DOHH2 (cell line): ENCODE measurements around the gene HIPK1.

Experiments
- H3F3A ChIP-seq: fragments of 200-600 bp; sonication (generic), shearing (Covaris generic); 2 replicates; pipeline ENCODE4 v1.6.0; 2016; ENCODE audit warnings: antibody characterized with exemption, mild to moderate bottlenecking; ENCODE audit not compliant: control insufficient read depth, insufficient read depth
- H3K27ac ChIP-seq: fragments of 200-600 bp; sonication (generic); 2 replicates; pipeline ENCODE4 v1.5.1; 2014; ENCODE audit warnings: low read depth, mild to moderate bottlenecking, low read length, moderate library complexity
- H3K27me3 ChIP-seq: fragments of 200-600 bp; sonication (generic); 2 replicates; pipeline ENCODE4 v1.6.1; 2014; ENCODE audit warnings: mild to moderate bottlenecking, low read length, mixed read lengths; ENCODE audit not compliant: control insufficient read depth
- H3K36me3 ChIP-seq: fragments of 200-600 bp; sonication (generic); 2 replicates; pipeline ENCODE4 v1.6.1; 2014; ENCODE audit warnings: mild to moderate bottlenecking, low read length, moderate library complexity, mixed read lengths; ENCODE audit not compliant: control insufficient read depth
- H3K4me1 ChIP-seq: fragments of 200-600 bp; sonication (generic); 2 replicates; pipeline ENCODE4 v1.6.1; 2014; ENCODE audit warnings: mild to moderate bottlenecking, low read length, mixed read lengths; ENCODE audit not compliant: control insufficient read depth
- H3K4me2 ChIP-seq: fragments of 200-600 bp; sonication (generic); 2 replicates; pipeline ENCODE4 v1.6.0; 2014; ENCODE audit warnings: mild to moderate bottlenecking, low read length, moderate library complexity
- H3K4me3 ChIP-seq: fragments of 200-600 bp; sonication (generic); 2 replicates; pipeline ENCODE4 v1.5.1; 2014; ENCODE audit warnings: mild to moderate bottlenecking, low read length, mixed read lengths
- H3K79me2 ChIP-seq: fragments of 200-600 bp; sonication (generic); 2 replicates; pipeline ENCODE4 v1.6.1; 2014; ENCODE audit warnings: mild to moderate bottlenecking, low read length, mixed read lengths; ENCODE audit not compliant: control insufficient read depth
- H3K9me2 ChIP-seq: fragments of 200-600 bp; sonication (generic); replicated peaks from 2 replicates; pipeline ENCODE4 v1.6.1; 2014; ENCODE audit warnings: mild to moderate bottlenecking, low read length, mixed read lengths; ENCODE audit not compliant: control insufficient read depth
- H3K9me3 ChIP-seq: fragments of 200-600 bp; sonication (generic); 2 replicates; pipeline ENCODE4 v1.6.1; 2014; ENCODE audit warnings: antibody characterized with exemption, low read length, mixed read lengths; ENCODE audit not compliant: control insufficient read depth, insufficient read depth
- H4K20me1 ChIP-seq: fragments of 200-600 bp; sonication (generic); 2 replicates; pipeline ENCODE4 v1.6.0; 2014; ENCODE audit warnings: low read depth, mild to moderate bottlenecking, antibody characterized with exemption, low read length, moderate library complexity; ENCODE audit not compliant: control insufficient read depth, insufficient read depth
- EZH2phosphoT487 ChIP-seq: fragments of 200-600 bp; sonication (generic); IDR thresholded peaks from 2 replicates; pipeline ENCODE4 v1.6.1; 2017; ENCODE audit warnings: borderline replicate concordance, mild to moderate bottlenecking, antibody characterized with exemption, low read length, moderate library complexity, mixed read lengths
- TF ChIP-seq, protein P1 (sequence below): fragments of 200-600 bp; sonication (generic); IDR thresholded peaks from one replicate; pipeline ENCODE4 v1.5.1; 2014; ENCODE audit warnings: antibody characterized with exemption, mild to moderate bottlenecking, low read depth, low read length; ENCODE audit not compliant: poor library complexity, severe bottlenecking

HIPK1 gene

DNA sequence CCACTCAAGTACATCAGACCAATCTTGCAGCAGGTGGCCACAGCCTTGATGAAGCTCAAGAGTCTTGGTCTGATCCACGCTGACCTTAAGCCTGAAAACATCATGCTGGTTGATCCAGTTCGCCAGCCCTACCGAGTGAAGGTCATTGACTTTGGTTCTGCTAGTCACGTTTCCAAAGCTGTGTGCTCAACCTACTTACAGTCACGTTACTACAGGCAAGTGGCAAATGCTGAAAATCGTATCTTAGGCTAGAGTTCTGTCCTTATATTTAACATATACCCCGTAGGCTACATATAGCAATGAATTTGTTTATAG, 12.1 kb downstream of the HIPK1 start:
- peaks cover 35% of the 10 kb centered on the region for H3K4me1 ChIP-seq
- no peaks in the 10 kb centered on the region for H3K9me2 ChIP-seq
- TF ChIP-seq EZH2phosphoT487, result no peak
- TF ChIP-seq, protein P1, sequence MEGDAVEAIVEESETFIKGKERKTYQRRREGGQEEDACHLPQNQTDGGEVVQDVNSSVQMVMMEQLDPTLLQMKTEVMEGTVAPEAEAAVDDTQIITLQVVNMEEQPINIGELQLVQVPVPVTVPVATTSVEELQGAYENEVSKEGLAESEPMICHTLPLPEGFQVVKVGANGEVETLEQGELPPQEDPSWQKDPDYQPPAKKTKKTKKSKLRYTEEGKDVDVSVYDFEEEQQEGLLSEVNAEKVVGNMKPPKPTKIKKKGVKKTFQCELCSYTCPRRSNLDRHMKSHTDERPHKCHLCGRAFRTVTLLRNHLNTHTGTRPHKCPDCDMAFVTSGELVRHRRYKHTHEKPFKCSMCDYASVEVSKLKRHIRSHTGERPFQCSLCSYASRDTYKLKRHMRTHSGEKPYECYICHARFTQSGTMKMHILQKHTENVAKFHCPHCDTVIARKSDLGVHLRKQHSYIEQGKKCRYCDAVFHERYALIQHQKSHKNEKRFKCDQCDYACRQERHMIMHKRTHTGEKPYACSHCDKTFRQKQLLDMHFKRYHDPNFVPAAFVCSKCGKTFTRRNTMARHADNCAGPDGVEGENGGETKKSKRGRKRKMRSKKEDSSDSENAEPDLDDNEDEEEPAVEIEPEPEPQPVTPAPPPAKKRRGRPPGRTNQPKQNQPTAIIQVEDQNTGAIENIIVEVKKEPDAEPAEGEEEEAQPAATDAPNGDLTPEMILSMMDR, result no peak
- H3K27ac ChIP-seq, result no peak overlapping the region
- H3K4me3 ChIP-seq, result no peak overlapping the region
- no peak overlapping the region for H3K4me2 ChIP-seq
- H4K20me1 ChIP-seq, result peaks cover 2% of the 10 kb centered on the region; the same call in 1 of the 2 replicates
- peaks cover 46% of the 10 kb centered on the region for H3K36me3 ChIP-seq
- H3F3A ChIP-seq, result peaks cover 6% of the 10 kb centered on the region; the same call in 1 of the 2 replicates
- peaks cover 87% of the 10 kb centered on the region for H3K79me2 ChIP-seq
- H3K9me3 ChIP-seq, result peaks cover 10% of the 10 kb centered on the region; the same call in 1 of the 2 replicates
- no peaks in the 10 kb centered on the region for H3K27me3 ChIP-seq

- H3K4me1 ChIP-seq, result peaks cover 35% of the 10 kb centered on the region
- H3K36me3 ChIP-seq, result peaks cover 56% of the 10 kb centered on the region
- H4K20me1 ChIP-seq, result peaks cover 9% of the 10 kb centered on the region; the same call in 1 of the 2 replicates
- H3K9me3 ChIP-seq, result peaks cover 10% of the 10 kb centered on the region; the same call in 1 of the 2 replicates
- H3K27ac ChIP-seq, result no peak overlapping the region
- H3K4me2 ChIP-seq, result no peak overlapping the region
- no peaks in the 10 kb centered on the region for H3K27me3 ChIP-seq
- no peak for TF ChIP-seq EZH2phosphoT487
- TF ChIP-seq, protein P1, result no peak
- no peaks in the 10 kb centered on the region for H3K9me2 ChIP-seq
- peaks cover 13% of the 10 kb centered on the region; the same call in 1 of the 2 replicates for H3F3A ChIP-seq
- H3K4me3 ChIP-seq, result no peak overlapping the region
- peaks cover 87% of the 10 kb centered on the region for H3K79me2 ChIP-seq
Measured at GRCh38 chr1:113942527-113942926, 13.4 kb downstream of the HIPK1 start.

DNA sequence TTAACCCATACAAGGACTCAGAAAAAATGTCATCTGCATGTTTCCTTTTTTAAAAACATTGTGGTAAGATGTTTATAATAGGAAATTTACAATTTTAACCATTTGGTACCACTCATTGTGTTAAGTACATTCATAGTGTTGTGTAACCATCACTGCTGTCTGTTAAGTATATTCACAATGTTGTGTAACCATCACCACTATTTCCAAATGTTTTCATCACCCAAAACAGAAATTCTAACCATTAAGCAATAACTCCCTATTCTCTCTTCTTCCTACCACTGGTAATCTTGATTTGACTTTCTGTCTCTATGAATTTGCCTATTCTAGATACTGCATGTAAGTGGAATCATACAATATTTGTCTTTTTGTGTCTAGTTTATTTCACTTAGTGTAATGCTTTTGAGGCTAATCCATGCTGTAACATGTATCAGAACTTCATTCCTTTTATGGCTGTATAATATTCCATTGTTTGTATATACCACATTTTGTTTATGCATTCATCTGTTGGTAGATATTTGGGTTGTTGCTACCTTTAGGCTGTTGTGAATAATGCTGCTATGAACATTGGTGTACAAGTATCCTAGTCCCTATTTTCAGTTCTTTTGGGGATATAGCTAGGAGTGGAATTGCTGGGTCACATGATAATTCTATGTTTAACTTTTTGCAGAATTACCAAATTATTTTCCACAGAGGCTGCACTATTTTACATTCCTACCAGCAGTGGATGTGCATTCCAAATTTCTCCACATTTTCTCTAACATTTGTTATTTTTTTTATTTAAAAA, 14.1 kb downstream of the HIPK1 start:
- Histone ChIP-seq H3K4me2 (no peak overlapping the region), H3K4me1 (peaks cover 37% of the 10 kb centered on the region), H3K4me3 (no peak overlapping the region), H3F3A (peaks cover 13% of the 10 kb centered on the region; the same call in 1 of the 2 replicates), H3K36me3 (peaks cover 58% of the 10 kb centered on the region), H3K27ac (no peak overlapping the region), H3K9me3 (peaks cover 10% of the 10 kb centered on the region; the same call in 1 of the 2 replicates), H3K27me3 (no peaks in the 10 kb centered on the region), H4K20me1 (peaks cover 9% of the 10 kb centered on the region; the same call in 1 of the 2 replicates), H3K79me2 (peaks cover 87% of the 10 kb centered on the region), H3K9me2 (no peaks in the 10 kb centered on the region)
- no peak for TF ChIP-seq EZH2phosphoT487
- TF ChIP-seq, protein P1, result no peak
